Left cardiac atrium (tissue), 4 donors: Measurements from ENCODE around the gene CABLES1. TPM values are rescaled to one million over a fixed set of nuclear protein-coding genes. Genes with fewer than 3 reads are reported as not detected.
"Not testable (repeated sequence)": the region's sequence is repeated elsewhere in the genome, so short reads cannot be mapped to it uniquely, and the experiment has no call there.

Experiments
- ATAC-seq, 2 donors: fragments of 200-7000 bp; cut with Tn5 transposase; one replicate each; pipeline ENCODE4 v1.9.1; 2020; ENCODE audit warnings: mild to moderate bottlenecking in 2 of 2, moderate library complexity in 2 of 2
- DNase-seq: peaks from one replicate; pipeline ENCODE4 v3.0.0-alpha.2; 2020
- intact Hi-C, 2 donors: fragments of 100-400 bp; cut with DNase I; formaldehyde crosslinking; loops; one replicate each; pipeline versions ENCODE4 v1.14.1 to v1.15.1; 2022 to 2023
- total RNA-seq, 2 donors: library from RNA; stranded (reverse); fragmentation: NEBNext Ultra II Directional; extraction: Animal tissue kit (Norgen Biotek cat#: 25700); gene quantifications; one replicate each; pipeline ENCODE4 v1.2.1, GENCODE V29; 2021
- donor health status: DM: no; HTN: yes; CAD: no.
- donor health status: DM: no; HTN: yes; CAD: no; lungs with severe emphysema.
- donor health status: DM: yes; HTN: yes; CAD: no.
- donor health status: Dilated cardiomyopathy.

CABLES1 gene
- total RNA-seq, 2 donors from 2014 or later: 6.6 to 20.4 TPM

DNA sequence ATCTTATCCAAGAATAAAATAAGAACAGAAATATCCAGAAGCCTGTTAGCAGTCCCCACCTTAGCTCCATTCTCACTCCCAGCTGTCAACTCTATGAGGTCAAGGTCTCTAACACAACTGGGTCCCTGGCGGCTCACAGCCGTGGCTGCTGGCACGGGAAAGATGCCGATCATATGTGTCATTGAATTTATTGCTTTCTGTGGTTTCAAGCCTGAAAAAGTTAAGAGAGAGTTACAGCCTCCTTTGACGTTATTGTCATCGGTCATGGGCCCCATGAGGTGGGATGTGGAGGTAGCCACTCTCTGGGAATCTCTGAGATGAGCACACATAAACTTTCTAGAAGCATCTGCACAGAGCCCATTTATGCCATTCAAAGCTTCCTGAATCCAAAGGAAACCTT lies 28.7 kb upstream of the CABLES1 start:
- ATAC-seq (peak in 1 of 2 donors; percentile 27), DNase-seq (no peak)
- intact Hi-C loops: no loop called here

DNA sequence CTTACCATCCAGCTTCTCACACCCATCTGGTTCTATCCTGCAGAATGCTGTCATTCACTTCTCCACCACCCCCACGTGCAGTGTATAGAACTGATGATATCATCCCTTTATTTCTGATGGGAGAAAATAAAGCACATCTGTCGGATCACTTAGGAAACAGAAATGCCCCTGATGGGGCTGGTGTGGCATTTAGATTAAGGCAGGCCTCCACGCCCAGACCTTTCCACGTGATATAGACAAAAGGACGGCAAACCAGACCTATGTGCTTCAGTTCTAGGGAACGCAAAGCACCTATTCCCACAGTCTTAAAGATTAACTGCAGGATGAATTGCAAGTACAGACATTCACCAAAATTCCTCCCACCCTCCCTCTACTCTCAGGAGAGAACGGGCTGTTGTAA lies 27.6 kb upstream of the CABLES1 start:
- ATAC-seq (no peak), DNase-seq (no peak)
- intact Hi-C loops: no loop called here

DNA sequence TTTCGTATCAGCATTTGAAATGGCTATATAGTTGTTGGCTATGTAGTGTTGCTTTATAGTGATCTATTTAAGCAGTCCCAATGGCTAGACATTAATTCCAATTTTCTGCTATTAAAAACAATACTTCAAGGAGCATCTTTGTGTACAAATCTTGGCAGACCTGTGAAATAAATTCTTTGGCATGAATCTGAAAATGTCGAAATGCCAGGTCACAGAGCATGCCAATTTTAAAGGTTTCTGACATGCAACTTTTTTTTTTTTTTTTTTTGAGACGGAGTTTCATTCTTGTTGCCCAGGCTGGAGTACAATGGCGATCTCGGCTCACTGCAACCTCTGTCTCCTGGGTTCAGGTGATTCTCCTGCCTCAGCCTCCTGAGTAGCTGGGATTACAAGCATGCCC lies 26.8 kb upstream of the CABLES1 start:
- DNase-seq (no peak), ATAC-seq (no peak)
- intact Hi-C loops: no loop called here

DNA sequence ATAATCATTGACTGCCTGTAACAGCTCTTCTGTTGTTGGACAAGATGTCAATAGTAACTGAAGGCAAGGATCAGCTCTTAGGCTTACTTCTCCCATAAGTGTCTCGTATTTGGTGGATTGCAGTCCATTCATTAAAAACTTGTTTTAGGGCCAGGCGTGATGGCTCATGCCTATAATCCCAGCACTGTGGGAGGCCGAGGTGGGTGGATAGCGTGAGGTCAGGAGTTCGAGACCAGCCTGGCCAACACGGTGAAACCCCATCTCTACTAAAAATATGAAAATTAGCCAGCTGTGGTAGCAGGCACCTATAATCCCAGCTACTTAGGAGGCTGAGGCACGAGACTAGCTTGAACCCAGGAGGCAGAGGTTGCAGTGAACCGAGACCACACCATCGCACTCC lies 26.1 kb upstream of the CABLES1 start:
- ATAC-seq, DNase-seq, intact Hi-C loops: not testable (repeated sequence)

DNA sequence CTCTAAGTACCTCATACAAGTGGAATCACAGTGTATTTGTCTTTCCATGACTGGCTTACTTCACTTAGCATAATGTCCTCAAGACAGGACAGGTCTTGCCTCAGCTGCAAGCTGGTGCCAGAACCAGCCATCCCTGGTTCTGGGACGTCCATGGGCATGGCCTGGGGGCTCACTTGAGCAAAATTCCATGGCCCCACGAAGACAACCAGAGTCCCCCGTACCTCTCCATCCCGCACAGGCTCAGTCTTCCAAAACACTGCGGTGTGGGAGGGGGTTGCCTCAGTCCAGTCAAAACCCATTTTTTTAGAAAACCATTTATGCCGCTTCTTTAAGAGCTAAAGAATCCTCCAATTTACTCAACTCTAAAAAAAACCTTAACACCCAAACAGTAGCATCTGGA lies 21.7 kb upstream of the CABLES1 start:
- no peak for ATAC-seq
- DNase-seq: no peak
- intact Hi-C loops: no loop called here

DNA sequence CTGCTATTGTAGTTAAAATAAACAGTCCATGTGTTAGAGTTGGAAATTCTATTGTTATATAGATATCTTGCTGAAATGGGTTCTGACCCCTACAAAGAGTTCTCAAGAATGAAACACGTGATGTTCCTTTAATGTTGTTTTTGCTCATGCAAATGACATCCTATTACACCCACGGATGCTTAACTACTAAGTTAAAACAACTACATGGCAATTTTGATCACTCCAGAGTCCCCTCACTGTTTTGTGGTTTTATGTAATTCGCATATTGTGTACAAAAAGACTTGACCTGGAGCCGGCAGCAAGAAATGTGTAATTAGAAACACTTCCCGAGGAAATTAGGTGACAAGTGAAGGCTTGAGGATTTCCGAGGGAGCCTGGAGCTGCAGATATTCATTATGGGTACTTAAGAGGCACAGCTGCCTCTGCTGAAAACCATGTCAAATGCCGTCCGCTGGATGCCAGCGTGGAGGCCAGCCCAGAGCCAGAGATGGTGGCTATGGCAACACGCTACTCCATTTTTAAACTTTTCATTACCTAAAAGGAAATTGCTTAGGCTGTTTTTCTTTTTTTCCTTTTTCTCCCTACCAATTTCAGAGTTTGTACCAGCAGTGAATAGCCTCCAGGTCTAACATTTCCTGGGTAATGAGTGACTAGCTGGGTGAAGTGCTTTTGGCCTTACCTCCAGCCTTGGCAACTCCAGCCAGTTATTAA lies 21.0 kb upstream of the CABLES1 start:
- no peak for DNase-seq
- ATAC-seq: peak; percentile 42 to 80
- intact Hi-C loops: no loop called here

DNA sequence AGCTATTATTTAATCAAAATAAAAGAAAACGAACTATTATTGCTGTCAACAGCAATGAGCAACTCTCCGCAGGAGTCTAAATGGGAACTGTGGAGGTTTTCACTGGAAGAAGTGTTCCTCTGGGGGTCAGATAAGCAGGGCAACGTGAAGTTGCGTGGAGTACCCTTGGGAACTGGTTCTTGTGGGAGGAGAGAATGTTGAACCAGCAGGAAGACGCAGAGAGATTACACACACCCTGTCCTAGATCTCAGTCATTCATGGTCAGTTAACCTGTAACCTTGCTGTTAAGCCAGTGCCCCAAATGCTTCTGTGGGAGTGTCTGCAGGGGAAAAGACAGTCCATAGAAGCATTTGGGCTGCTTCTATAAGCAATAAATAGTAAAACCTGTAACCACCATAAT lies 20.4 kb upstream of the CABLES1 start:
- peak; percentile 43 to 78 for ATAC-seq
- intact Hi-C loops: no loop called here
- no peak for DNase-seq

DNA sequence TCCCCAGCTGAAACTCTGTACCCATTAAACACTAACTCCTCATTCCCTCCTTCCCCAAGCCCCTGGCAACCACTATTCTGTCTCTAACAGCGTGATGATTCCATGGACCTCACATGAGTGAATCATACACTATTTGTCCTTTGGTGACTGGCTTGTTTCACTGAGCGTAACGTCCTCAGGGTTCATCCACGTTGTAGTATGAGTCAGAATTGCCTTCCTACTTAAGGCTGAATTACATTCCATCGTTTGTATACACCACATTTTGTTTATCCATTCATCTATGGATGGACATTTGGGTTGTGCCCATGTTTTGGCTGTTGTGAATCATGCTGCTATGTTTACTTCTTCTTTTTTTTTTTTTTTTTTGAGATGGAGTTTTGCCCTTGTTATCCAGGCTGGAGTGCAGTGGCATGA lies 19.6 kb upstream of the CABLES1 start:
- intact Hi-C loops: no loop called here
- ATAC-seq (no peak), DNase-seq (no peak)

DNA sequence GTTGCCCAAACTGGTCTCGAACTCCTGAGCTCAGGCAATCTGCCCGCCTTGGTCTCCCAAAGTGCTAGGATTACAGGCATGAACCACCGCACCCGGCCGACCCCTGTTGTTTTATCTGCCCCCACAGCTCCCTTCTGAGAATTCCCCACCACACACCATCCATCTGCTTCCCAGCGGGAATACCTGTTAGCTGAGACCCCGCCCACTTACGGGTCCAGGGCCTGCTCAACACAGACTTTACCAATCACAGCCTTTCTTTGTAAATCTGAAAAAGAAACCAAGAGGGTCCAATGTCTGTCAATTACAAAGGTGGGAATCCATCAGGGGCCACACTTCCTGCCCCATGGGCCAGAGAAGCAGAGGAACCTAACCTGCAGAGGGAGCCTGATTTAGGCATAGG lies 14.2 kb upstream of the CABLES1 start:
- intact Hi-C loops: no loop called here
- ATAC-seq (no peak), DNase-seq (no peak)

DNA sequence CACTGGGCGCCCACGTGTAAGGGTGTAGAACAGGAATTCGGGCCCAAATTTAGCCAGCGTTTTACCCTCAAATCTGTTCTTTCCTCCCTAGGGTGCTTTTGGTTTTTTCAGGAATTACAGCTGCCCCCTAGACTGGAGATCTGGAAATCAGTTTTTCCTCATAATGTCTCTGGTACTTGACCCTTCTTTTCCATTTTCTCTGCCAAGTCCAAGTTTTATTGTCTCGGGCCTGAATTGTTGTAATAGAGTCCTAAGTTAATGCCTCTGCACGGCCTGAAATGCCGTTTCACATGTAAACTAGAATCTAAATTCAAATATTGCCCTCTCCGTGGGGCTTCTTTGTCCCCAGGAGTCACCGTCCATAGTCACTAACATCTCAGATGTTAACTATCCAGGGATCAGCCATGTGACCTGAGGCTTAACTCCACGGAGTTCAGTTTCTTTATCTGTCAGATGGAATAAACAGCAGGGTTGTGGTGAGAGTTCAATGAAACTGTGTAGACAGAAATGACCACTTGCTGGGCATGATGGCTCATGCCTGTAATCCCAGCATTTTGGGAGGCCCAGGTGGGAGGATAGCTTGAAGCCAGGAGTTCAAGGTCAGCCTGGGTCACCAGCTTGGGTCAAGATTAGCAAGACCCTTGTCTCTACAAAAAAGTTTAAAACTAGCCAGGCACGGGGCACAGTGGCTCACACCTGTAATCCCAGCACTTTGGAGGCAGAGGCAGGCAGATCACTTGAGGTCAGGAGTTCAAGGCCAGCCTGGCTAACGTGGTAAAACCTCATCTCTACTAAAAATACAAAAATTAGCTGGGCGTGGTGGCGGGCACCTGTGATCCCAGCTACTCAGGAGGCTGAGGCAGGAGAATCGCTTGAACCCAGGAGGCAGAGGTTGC lies 12.7 kb upstream of the CABLES1 start:
- DNase-seq: no peak
- no peak for ATAC-seq
- intact Hi-C loops: no loop called here

DNA sequence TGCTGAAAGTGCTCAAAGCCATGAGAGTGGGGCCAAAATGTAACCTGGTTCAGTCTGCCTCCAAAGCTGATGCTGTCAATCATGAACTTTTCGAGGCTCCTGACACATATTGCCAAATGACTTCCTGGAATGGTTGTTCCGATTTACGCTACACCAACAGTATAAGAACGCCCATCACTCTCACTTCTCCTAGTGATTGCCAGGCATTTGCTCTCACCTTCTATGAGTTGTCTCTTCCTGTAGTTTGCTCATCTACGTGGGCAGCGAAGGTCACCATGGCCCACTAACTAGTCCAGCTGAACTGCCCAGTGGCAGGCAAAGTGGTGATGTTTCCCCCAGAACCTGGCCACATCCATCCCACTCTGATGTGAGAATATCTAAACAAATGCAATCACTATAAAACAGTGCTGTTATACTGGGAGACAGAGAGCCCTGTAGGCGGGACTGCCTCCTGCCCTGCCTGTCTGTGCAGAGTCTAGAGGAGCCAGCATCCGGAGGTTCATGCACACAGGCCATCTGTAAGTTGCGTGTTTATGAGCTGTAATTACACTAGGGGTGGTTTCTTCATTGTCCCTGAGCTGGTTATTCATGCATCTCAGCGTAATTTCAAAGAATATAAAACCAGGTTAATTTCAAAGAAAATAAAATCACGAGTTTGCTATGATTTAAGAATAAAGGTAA lies 8.8 kb upstream of the CABLES1 start:
- DNase-seq: no peak
- intact Hi-C loops: no loop called here
- ATAC-seq: no peak

DNA sequence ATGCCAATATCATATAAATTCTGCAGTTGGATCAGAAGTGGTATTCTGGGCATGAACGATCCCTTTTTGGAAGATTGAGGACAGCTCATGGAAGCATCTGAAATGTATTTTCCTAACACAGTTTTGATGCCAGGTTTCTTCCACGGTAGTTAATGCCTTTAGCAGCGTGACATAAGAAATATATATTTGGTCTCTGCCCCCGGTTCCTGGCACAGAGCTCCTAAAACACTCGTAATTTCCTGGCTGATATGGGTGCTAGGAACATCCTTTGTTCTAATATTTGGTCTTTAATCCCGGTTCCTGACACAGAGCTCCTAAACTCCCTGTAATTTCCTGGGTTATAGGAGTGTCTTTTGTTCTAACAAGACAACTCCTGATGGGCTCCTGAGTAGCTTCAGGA lies 8.2 kb upstream of the CABLES1 start:
- ATAC-seq (no peak), DNase-seq (no peak)
- intact Hi-C loops: no loop called here

DNA sequence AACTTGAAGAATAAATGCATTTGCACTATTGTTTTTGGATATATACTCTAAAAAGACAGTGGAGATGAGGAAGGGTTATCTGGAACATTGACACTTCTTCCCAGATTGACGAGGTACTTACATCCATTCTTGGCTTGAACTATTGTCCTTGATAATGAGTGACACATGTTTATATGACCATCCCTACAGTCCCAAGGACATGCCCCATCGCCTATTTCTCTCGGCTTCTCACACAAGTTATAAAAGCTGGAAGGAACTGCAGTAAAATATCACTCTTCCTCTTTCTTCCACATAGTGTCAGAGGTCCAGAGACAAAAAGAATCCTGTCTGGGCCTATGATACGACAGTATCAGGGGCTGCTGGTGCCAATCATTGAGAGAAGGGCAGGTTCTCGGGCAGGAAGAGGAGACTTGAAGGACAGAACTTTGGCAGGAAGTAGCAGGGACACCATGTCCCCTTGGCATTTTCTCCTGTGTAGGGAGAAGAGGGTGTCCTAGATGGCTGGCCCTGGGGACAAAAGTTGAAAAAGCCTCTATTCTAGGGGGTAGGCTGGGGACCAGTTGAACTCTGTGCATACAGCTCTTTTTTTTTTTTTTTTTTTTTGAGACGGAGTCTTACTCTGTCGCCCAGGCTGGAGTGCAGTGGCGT lies 5.8 kb upstream of the CABLES1 start:
- intact Hi-C loops: loop anchor here (5.0 to 10.0 kb wide), 4 partner anchors 105 to 283 kb away; no protein-coding TSS in a partner anchor

DNA sequence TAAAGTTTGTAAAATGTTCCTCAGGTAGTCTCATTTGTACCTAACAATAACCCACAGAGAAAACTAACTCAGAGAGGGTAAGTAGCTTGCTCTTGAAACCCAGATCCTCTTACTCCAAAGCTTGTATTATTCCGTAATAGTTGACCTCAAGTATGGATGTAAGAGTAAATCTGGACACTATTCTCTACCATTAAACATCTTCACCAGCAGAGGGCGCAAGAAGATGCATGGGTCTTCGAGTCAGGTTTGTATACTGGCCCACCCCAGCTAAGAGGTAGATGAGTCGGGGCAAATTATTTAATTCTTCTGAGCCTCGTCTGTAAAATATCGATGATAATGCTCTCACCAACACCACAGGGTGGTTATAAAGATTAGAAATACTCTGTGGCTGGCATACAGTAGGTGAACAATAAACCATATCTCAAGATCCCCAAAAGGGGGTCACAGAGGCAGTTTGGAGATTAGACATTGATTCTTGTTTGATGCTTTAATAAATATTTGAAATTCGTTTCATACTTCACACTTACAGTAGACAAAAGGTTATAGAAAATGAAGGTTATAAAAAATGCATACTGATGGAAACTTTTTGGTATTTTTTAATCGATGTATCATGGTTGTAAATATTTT lies 3.5 kb upstream of the CABLES1 start:
- DNase-seq (peak; percentile 59), ATAC-seq (peak; percentile 46 to 56)
- intact Hi-C loops: loop anchor here (1.0 to 10.0 kb wide), 5 partner anchors 103 to 280 kb away; no protein-coding TSS in a partner anchor

More for the DNA sequence above, 5.8 kb upstream of the CABLES1 start:
- DNase-seq (no peak), ATAC-seq (no peak)

DNA sequence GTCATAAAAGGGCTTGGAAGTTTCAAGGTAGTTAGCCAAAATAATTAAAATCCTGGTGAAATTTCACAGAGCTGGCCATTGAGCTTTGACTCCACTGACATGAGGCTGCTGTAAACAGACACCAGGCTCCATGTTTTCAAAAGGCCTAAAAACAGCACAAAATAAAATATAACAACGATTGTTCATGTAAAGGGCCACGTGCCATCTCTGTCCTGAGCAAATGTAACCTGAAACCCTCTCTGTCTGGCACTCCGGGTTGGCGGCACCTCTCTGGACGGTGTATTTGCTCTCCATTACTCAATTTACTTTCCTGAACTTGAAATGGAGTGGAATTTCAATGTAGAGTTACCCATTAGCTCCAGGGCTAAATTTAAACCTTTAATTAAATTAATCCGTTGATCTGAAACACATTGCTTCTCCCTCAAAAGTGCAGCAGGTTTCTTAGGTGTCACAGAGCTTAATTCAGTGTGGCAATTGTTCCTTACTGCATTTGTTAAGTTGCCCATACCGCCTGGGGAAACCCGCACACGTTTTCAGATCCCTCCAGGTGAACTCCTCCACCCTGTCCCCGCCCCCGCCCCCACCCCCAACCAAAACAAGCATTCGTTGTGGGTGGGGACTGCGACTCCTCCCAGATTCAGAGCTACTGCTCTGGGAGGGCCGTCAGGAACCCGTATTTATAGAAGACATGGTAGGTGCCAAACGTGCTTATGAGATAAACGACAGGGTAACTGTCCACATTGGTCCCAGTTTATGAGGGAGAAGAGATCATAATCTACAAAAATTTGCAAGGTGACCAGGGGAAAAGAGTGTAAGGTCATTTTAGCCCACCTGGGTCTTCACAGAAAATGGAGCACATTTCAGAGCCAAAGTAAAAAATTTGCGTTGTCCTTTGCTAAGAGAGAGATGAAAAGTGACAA lies 1.2 kb upstream of the CABLES1 start:
- intact Hi-C loops: loop anchor here (5.0 to 10.0 kb wide), 4 partner anchors 101 to 278 kb away; no protein-coding TSS in a partner anchor
- ATAC-seq (no peak), DNase-seq (no peak)

DNA sequence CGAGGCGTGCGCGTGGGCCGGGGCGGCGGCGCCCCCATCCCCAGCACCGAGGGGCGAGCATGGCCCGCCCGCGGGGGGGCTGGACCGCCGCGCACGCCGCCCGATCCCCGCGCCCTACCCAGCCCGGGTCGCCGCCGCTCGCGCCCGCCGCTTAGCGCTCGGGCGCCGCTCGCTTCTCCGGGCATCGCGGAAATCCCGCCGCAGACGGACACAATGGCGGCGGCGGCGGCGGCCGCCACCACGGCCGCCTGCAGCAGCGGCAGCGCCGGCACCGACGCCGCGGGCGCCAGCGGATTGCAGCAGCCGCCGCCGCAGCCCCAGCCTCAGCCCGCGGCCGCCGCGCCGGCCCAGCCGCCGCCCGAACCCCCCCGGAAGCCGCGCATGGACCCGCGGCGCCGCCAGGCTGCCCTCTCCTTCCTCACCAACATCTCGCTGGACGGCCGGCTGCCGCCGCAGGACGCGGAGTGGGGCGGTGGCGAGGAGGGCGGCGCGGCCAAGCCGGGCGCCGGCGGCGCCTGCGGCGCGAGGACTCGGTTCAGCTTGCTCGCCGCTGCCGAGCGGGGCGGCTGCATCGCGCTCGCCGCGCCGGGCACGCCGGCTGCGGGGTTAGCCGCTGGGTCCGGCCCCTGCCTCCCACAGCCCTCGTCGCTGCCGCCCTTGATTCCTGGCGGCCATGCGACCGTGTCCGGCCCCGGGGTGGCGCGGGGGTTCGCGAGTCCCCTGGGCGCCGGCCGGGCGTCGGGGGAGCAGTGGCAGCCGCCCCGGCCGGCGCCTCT lies 453 bp downstream of the CABLES1 start:
- ATAC-seq (peak; percentile 42 to 45), DNase-seq (peak; percentile 52)
- intact Hi-C loops: loop anchor here in 1 of 2 donors (10.0 kb wide), 1 partner anchor 99 kb away; no protein-coding TSS in a partner anchor
